Tibial nerve (tissue), 4 donors: Measurements from ENCODE around the gene TNFRSF25. TPM values are rescaled to one million over a fixed set of nuclear protein-coding genes. Genes with fewer than 3 reads are reported as not detected.
"Not testable (repeated sequence)": the region's sequence is repeated elsewhere in the genome, so short reads cannot be mapped to it uniquely, and the experiment has no call there.

Experiments
- DNase-seq, 2 donors: peaks; one replicate each; pipeline ENCODE4 v3.0.0-alpha.2; 2019; ENCODE audit warnings: low spot score in 2 of 2
- H3K27ac ChIP-seq, 4 donors: fragments of 200-600 bp; sonication (generic) in 3 of 4; one replicate each; pipeline ENCODE4 v1.5.1; 2017 to 2019; ENCODE audit warnings: mild to moderate bottlenecking in 1 of 4
- H3K27me3 ChIP-seq, 2 donors: fragments of 200-600 bp; sonication (generic) in 1 of 2; one replicate each; pipeline versions ENCODE4 v1.5.1 to v1.6.0; 2017 to 2019
- H3K36me3 ChIP-seq, 3 donors: fragments of 200-600 bp; sonication (generic); one replicate each; pipeline ENCODE4 v1.5.1; 2018 to 2019
- H3K4me1 ChIP-seq, 4 donors: fragments of 200-600 bp; sonication (generic) in 3 of 4; one replicate each; pipeline ENCODE4 v1.5.1; 2017 to 2019
- H3K4me3 ChIP-seq, 4 donors: fragments of 200-600 bp; sonication (generic) in 3 of 4; one replicate each; pipeline ENCODE4 v1.5.1; 2017 to 2019; ENCODE audit warnings: mild to moderate bottlenecking in 1 of 4, moderate library complexity in 1 of 4
- H3K9me3 ChIP-seq, 4 donors: fragments of 200-600 bp; sonication (generic) in 3 of 4; one replicate each; pipeline ENCODE4 v1.5.1; 2017 to 2019
- CTCF ChIP-seq, 5 experiments: fragments of 200-600 bp in 3 of 5; fragments of 450-650 bp in 2 of 5; sonication (generic) in 3 of 5; IDR thresholded peaks; one replicate each; pipeline ENCODE4 v1.5.1; 2016 to 2019; ENCODE audit warnings: antibody characterized with exemption in 5 of 5, mild to moderate bottlenecking in 3 of 5, moderate library complexity in 2 of 5
- EP300 ChIP-seq, 2 donors: sonication (generic); formaldehyde crosslinking; IDR thresholded peaks; one replicate each; pipeline ENCODE4 v1.6.1; 2017; ENCODE audit warnings: antibody characterized with exemption in 2 of 2, mild to moderate bottlenecking in 1 of 2
- POLR2A ChIP-seq, 2 donors: fragments of 450-650 bp; IDR thresholded peaks; one replicate each; pipeline ENCODE4 v1.6.1; 2017; ENCODE audit warnings: antibody characterized with exemption in 2 of 2, mild to moderate bottlenecking in 2 of 2, moderate library complexity in 2 of 2
- WGBS, 2 donors: methylation state at CpG; one replicate each; pipeline ENCODE4 v1.1.5; 2018; 5-methylcytosine and 5-hydroxymethylcytosine counted together
- total RNA-seq, 4 donors: library from RNA; depleted of rRNA; stranded (reverse); fragments of >200 nt; gene quantifications; one replicate each; pipeline ENCODE4 v1.1.0, GENCODE V29; 2016

The TNFRSF25 gene
- total RNA-seq, 4 donors from 2014 or later: 32.3 to 79.8 (median 53.4) TPM

DNA sequence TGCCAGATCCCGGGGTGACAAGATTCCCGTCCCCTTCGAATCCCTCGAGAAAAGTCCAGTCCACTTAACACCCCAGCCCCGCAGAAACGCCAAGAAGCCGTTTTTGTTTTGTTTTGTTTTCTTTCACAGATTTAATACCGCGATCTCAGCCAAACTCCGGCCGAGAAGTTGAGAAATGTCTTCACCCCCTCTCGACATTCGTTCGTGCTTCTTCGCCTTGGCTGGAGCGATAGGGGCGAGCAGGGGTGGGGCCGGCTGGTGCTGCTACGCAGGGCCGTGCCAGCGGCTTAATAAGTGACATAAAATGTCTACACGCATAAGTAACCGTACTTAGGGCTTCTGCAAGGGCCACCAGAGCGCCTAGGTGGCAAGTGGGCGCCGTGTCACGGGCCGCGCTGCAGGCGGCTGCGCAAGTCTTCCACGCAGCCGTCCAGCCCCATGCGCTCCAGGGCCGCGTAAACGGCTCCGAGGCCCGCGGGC, 4.9 kb downstream of the TNFRSF25 start:
- Histone ChIP-seq H3K27me3 (peaks cover 0 to 30% of the 10 kb centered on the region in 2 donors), H3K4me1 (peaks cover 0 to 14% (median 11%) of the 10 kb centered on the region in 4 donors), H3K36me3 (peaks cover 0 to 39% (median 0%) of the 10 kb centered on the region in 3 donors), H3K9me3 (no peaks in the 10 kb centered on the region), H3K27ac (peak overlapping the region; percentile 52 to 86 (median 74)), H3K4me3 (peak overlapping the region; percentile 7 to 40 (median 30))
- no peak for DNase-seq
- TF ChIP-seq EP300 (IDR thresholded peaks at IDR 0.05): no peak
- TF ChIP-seq POLR2A (IDR thresholded peaks at IDR 0.05): no peak
- TF ChIP-seq CTCF (IDR thresholded peaks at IDR 0.05): no peak
- 60 to 73% methylated on average over 40 of the region's 40 CpGs for WGBS, 2 donors

DNA sequence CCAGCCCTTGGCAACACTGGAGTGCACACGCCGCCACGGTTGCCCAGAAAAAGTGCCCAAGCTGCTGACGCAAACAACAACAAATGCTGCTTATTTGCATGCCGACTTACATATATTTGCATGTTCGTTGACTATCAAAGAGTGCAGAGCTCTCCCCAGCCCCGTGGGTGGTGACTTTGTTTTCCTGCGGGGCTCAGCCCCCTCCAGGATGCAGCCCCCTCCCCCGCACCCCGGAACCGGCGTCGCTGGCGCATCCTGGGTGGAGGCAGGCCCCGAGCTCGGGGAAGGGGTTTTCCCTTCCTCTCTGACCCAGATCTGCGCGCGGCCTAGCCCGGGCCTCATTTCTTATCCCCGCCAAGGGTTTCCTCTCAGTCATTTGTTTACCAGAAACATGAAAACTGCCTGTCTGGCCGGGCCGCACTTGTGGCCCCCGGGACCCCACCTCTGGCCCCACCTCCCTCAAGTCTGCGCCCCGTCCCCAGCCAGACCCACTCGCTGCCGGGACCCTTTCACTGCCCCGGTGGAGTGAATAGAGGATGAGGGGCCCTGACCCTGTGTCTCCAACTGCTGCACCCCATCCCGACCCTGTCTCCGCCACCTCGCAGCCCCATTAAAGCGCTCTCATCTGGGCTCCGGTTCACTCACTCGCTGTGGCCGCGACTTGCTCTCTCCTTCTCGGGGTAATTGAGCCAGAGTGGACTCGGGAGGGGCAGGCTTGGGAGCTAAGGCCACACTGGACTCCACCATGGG, 5.5 kb downstream of the TNFRSF25 start:
- DNase-seq: no peak
- peak in 1 of 2 donors; percentile 8 for TF ChIP-seq EP300 (IDR thresholded peaks at IDR 0.05)
- TF ChIP-seq POLR2A (IDR thresholded peaks at IDR 0.05): no peak
- Histone ChIP-seq H3K9me3 (no peaks in the 10 kb centered on the region), H3K4me3 (peak overlapping the region; percentile 7 to 40 (median 30)), H3K27ac (peak overlapping the region; percentile 52 to 86 (median 74)), H3K4me1 (peaks cover 0 to 17% (median 11%) of the 10 kb centered on the region in 4 donors), H3K27me3 (peaks cover 0 to 31% of the 10 kb centered on the region in 2 donors), H3K36me3 (peaks cover 0 to 33% (median 0%) of the 10 kb centered on the region in 3 donors)
- WGBS, 2 donors: 19 to 26% methylated on average over 37 to 39 of the region's 39 CpGs

GRCh38 chr1:6459850-6460265, 6.1 kb downstream of the TNFRSF25 start:
- no peaks in the 10 kb centered on the region for H3K9me3 ChIP-seq
- 14 to 22% methylated on average over 14 to 18 of the region's 18 CpGs for WGBS, 2 donors
- no peak for DNase-seq
- TF ChIP-seq POLR2A (IDR thresholded peaks at IDR 0.05) (no peak), EP300 (IDR thresholded peaks at IDR 0.05) (no peak), CTCF (IDR thresholded peaks at IDR 0.05) (no peak)
- H3K27me3 ChIP-seq: peaks cover 0 to 31% of the 10 kb centered on the region in 2 donors
- peaks cover 0 to 28% (median 0%) of the 10 kb centered on the region in 3 donors for H3K36me3 ChIP-seq
- peak overlapping the region; percentile 7 to 40 (median 30) for H3K4me3 ChIP-seq
- peaks cover 0 to 19% (median 11%) of the 10 kb centered on the region in 4 donors for H3K4me1 ChIP-seq
- H3K27ac ChIP-seq: peak overlapping the region; percentile 52 to 86 (median 74)

GRCh38 chr1:6456800-6457466, 9.0 kb downstream of the TNFRSF25 start:
- H3K36me3 ChIP-seq: peaks cover 0 to 14% (median 0%) of the 10 kb centered on the region in 3 donors
- H3K27me3 ChIP-seq: peaks cover 0 to 55% of the 10 kb centered on the region in 2 donors
- peaks cover 0 to 24% (median 11%) of the 10 kb centered on the region in 4 donors for H3K4me1 ChIP-seq
- H3K27ac ChIP-seq: no peak overlapping the region
- 67 to 74% methylated on average over 10 to 11 of the region's 11 CpGs for WGBS, 2 donors
- H3K4me3 ChIP-seq: no peak overlapping the region
- TF ChIP-seq POLR2A (IDR thresholded peaks at IDR 0.05): no peak
- no peaks in the 10 kb centered on the region for H3K9me3 ChIP-seq
- DNase-seq: no peak

- H3K4me3 ChIP-seq, DNase-seq, H3K36me3 ChIP-seq, H3K27ac ChIP-seq, H3K9me3 ChIP-seq: not testable (repeated sequence)
- 60 to 64% methylated on average over 49 to 50 of the region's 58 CpGs for WGBS, 2 donors
- peaks cover 0 to 18% (median 11%) of the 10 kb centered on the region in 4 donors for H3K4me1 ChIP-seq
- H3K27me3 ChIP-seq: peaks cover 0 to 55% of the 10 kb centered on the region in 2 donors
Observed at GRCh38 chr1:6455752-6456520, 10.0 kb downstream of the TNFRSF25 start.
